HG03457 (cell line): Measurements from ENCODE around the gene GSTM1.
"Not testable (repeated sequence)": the region's sequence is repeated elsewhere in the genome, so short reads cannot be mapped to it uniquely, and the experiment has no call there.

Experiments
- ATAC-seq: cut with Tn5 transposase; IDR thresholded peaks from one replicate; pipeline ENCODE4 v1.9.1; 2021; ENCODE audit warnings: moderate number of reproducible peaks; ENCODE audit not compliant: unreplicated experiment

Gene GSTM1

DNA sequence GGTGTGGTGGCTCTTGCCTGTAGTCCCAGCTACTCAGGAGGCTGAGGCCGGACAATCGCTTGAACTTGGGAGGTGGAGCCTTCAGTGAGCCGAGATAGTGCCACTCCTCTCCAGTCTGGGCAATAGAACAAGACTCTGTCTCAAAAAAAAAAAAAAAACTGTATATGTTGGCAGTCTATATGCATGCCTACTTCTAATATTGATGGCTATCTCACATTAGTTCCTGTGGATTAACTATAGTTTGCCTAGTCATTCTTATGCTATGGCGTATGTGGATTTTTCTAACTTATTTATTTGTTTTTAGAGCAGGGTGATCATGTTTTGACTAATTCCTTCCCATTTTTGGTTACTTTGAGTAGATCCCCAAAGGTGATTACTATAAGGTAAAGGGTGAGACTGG, 9.4 kb downstream of the GSTM1 start:
- no peak for ATAC-seq

DNA sequence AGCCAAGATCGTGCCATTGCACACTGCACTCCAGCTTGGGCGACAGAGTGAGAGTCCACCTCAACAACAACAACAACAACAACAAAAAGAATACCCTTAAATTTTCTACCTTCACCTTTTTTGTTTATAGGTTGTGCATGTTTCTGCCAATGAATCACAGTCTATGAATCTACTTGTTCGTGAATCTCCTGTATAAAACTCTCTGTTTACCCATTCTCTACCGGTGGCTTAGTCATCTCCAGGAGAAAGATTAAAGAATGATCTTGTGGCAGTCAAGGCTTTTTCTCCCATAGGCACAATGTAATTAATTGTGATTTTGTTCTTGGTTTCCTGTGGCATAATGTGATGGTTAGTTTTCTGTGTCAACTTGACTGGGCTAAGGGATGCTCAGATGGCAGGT, 10.2 kb downstream of the GSTM1 start:
- not testable (repeated sequence) for ATAC-seq

DNA sequence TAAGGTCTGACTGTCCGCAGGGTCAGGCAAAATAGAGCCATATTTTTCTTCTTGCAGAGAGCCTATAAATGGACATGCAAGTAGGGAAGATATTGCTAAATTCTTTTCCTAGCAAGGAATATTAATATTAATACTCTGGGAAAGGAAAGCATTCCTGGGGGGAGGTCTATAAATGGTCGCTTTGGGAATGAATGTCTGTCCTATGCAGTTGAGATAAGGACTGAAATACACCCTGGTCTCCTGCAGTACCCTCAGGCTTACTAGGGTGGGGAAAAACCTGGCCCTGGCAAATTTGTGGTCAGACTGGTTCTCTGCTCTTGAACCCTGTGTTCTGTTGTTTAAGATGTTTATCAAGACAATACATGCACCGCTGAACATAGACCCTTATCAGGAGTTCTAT, 15.3 kb downstream of the GSTM1 start:
- ATAC-seq, result not testable (repeated sequence)

DNA sequence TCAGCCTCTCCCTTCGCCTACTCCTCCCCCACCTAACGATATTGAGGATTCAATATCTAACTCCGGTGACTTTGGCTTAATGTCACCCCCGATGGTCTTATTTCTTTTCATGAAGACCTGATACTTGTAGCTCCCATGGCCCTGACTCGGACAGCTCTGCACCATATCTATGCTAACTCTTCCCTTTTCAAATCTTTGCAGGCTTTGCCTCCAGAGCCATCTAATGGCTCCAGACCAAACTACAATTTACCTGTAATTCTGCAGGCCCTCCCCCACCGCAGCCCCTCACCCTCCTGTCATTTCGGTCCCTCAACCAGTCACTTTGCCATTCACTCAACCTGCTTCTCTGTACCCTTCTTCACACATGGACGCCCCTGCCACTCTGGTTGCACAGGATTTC, 16.6 kb downstream of the GSTM1 start:
- no peak for ATAC-seq

DNA sequence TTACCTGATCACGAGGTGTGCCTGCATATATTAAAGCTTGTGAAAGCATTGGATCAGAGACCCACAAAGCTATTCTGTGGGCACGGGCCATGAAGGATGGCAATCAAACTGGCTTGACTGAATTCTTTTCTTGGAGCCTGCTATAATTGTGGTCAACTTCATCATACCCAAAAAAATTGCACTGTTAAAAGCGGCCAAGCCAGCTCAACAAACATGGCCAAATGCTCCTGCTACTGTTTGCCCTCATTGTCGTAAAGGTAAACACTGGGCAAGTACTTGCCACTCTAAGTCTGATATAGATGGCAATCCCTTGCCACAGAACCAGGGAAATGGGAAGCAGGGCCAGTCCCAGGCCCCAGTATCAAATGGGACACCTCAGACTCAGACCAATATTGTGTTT, 17.8 kb downstream of the GSTM1 start:
- ATAC-seq, result no peak

DNA sequence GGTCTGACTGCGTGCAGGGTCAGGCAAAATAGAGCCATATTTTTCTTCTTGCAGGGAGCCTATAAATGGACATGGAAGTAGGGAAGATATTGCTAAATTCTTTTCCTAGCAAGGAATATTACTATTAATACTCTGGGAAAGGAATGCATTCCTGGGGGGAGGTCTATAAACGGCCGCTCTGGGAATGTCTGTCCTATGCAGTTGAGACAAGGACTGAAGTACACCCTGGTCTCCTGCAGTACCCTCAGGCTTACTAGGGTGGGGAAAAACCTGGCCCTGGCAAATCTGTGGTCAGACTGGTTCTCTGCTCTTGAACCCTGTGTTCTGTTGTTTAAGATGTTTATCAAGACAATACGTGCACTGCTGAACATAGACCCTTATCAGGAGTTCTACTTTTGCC, 21.3 kb downstream of the GSTM1 start:
- ATAC-seq, result not testable (repeated sequence)

DNA sequence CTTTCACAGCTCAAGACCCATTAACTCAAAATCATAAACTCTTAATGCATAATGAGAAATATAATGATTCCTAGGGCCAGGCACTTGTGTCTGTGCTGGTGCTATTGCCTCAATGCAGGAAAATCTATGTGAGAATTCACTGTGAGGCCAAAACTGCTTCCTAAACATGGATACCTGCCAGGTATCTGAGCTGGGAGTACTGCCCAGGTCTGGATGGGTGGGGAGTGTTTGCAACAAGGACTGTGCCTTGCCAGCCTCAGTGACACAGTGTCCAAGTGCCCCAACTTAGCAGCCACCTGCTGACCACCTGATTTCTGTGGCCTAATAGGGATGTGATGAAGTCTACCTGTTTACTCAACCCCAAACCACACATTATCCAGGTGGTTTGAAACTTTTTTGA, 22.2 kb downstream of the GSTM1 start:
- not testable (repeated sequence) for ATAC-seq

DNA sequence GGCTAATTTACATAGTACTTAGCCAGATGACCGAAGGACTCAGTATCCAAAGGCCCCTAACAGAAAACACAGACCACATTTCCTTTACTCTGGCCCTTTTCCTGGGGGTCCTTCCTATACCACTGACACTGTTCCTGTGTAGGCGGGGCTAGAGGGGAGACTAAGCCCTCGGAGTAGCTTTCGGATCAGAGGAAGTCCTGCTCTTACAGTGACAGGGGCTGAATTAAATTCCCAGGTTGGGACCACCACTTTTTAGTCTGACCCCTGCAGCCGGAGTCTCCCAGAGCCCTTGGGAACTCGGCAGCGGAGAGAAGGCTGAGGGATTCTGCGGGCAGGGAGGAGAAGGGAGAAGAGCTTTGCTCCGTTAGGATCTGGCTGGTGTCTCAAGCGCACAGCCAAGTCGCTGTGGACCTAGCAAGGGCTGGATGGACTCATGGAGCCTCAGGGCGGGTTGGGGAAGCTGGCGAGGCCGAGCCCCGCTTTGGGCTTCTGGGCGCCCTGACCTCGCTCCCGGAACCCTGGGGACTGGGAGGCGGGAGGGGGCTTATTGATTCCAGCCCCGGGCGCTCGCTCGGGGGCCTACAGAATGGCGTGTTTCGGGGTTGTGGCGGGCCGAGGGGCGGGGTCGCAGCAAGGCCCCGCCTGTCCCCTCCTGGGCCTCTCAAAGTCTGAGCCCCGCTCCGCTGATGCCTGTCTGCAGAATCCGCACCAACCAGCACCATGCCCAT, 24.1 kb downstream of the GSTM1 start, which contains the start of gene GSTM5:
Gene GSTM5 (plus strand): TSS at position 659 of the 728 bp plus-strand sequence. CDS start 62 bp downstream, at position 721.
- not testable (repeated sequence) for ATAC-seq

DNA sequence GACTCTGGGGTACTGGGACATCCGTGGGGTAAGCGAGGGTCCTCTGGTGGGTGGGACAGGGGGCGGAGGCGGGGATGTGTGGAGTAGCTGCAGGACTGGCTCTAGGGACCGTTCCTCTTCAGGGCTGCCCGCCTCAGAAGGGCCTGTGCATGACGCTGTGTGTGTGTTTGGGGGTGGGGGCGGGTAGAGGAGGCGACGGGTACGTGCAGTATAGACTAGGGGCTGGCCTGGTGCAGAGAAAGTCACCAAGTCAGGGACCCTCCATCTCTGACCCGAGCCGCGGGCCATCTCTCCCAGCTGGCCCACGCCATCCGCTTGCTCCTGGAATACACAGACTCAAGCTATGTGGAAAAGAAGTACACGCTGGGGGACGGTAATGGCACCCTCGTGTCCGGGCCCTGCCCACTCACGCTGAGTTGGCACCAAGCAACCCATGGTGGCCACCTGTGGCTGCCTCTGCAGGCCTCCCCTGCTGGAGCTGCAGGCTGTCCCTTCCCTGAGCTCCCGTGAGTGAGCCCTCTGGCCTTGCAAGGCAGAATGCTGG, 24.8 kb downstream of the GSTM1 start:
- no peak for ATAC-seq

DNA sequence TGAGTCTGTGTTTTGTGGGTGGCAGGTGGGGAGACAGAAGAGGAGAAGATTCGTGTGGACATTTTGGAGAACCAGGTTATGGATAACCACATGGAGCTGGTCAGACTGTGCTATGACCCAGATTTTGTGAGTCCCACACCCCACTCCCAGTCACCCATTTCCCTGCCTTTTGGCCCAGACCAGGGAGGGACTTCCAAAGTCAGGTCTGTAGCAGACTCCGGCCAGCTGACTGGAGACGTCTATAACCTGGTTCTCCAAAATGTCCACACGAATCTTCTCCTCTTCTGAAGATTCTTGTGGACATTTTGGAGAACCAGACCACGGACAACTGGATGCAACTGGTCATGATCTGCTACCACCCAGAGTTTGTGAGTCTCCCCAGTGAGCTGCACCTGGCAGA, 26.0 kb downstream of the GSTM1 start:
- no peak for ATAC-seq

DNA sequence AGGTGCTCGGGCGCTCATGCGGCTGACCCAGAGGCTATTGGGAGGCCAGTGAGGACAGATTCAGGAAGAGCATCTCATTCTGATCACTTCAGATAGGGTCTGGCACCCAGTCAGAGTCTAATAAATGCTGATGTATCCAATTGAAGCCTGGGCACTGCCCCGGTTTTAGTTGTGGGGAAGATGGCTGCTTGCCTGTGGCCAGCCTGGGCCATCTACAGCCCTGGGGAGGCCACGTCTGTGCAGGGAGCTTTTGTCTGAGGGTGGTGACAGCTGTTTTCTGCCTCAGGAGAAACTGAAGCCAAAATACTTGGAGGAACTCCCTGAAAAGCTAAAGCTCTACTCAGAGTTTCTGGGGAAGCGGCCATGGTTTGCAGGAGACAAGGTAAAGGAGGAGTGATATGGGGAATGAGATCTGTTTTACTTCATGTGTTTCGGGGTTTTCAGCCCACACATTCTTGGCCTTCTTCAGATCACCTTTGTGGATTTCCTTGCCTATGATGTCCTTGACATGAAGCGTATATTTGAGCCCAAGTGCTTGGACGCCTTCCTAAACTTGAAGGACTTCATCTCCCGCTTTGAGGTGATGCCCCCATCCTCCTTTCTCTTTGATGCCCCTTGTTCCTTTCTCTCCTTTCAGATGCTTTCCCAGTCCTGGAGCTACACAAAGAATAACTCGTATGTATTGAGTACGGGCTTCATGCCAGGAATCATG, 27.2 kb downstream of the GSTM1 start:
- ATAC-seq, result no peak

DNA sequence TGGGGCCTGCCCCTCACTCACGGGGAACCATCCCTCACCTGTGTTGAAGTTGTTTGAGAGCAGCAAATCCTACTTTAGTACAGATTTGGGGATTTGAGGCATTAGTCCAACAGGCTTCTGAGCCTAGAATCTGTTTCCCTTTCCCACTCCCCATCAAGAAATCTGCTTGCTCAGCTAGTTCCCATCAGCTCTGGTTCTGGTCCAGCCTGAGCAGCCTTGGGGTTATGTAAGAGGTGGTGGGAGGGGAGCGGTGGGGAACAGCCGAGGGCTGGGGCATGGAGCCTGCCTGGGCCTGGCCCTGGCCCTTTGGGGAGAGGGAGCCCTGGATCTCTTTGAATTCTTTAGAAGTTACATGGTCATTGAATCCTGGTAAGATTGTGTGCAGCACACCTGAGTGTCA, 28.5 kb downstream of the GSTM1 start:
- ATAC-seq, result no peak

DNA sequence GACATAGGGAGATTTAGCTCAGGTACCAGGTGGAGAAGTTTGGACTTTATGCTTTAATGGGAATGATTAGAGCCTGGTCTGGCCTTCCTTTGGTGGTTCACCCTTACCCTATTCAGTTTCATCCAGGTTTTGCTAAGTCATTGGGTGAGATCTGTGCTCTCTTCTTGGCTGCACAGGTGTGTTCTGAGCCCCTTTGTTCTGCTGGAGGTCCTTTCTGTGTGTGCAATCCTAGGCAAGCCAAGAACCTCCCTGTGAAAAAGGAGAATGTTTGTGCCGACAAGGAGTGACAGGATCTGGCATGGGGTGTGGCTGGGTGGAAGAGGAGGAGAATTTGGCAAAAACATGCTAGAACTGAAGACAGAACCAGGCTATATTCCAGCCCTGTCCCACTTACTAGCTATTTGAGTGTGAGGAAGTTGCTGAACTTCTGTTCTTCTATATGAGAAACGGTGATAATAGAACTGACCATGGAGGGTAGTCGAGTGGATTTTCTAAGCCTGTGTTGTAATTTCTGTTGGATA, 29.0 kb downstream of the GSTM1 start:
- no peak for ATAC-seq

DNA sequence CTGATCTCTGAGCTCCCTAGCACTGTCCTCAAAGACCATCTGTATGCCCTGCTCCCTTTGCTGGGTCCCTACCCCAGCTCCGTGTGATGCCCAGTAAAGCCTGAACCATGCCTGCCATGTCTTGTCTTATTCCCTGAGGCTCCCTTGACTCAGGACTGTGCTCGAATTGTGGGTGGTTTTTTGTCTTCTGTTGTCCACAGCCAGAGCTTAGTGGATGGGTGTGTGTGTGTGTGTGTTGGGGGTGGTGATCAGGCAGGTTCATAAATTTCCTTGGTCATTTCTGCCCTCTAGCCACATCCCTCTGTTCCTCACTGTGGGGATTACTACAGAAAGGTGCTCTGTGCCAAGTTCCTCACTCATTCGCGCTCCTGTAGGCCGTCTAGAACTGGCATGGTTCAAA, 30.1 kb downstream of the GSTM1 start:
- no peak for ATAC-seq

DNA sequence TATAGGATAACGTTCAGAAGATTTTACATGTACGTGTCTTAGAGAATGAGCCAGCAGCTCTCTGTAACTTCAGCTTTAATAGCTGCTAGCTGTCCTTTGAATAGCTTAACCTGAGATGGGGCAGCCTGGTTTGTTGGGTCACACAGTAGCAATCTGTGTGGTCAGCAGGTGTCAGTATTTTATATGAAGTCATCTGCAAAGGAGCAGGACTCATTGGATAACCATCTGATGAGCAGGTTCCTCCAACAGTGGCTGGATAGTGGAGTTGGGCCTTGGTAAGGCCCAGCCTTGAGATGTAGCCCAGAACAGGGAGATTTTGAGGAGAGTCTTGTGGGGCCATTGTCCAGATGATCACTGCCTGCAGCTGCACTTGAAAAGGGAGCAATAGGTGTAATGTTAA, 30.9 kb downstream of the GSTM1 start:
- ATAC-seq, result no peak

DNA sequence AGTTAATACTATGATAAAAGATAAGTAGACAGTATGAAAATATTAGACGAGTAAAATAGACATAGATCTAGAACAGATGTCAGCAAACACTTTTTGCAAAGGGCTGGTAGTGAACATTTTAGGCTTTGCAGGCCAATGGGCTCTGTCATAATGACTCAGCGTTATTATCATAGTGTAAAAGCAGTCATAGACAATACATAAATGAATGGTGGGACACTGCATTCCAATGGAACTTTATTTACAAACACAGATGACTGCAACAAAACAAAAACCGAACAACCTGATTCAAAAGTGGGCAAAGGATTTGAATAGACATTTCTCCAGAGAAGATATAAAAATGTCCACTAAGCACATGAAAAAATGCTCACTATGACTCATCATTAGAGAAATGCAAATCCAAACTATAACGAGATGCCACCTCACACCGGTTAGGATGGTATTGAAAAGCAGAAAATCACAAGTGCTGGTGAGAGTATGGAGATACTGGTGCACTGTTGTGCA, 31.8 kb downstream of the GSTM1 start:
- no peak for ATAC-seq

DNA sequence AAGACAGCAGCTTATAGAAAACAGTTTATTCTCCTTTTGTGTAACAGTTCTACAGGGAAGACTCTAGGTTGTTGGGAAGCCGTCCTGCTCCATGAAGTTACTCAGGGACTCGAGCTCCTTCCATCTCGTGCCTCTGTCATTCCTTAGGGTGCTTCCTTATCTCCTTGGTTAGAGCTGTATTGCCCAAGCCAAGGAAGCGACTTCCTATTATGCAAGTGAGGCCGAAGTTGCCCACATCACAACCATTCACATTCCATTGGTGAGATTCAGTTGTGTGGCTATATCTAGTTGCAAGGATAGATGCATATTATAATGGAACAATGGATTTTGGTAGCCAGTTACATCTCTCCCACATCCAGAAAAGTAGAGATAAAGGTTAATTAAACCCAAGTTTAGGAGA, 33.4 kb downstream of the GSTM1 start:
- ATAC-seq, result no peak

DNA sequence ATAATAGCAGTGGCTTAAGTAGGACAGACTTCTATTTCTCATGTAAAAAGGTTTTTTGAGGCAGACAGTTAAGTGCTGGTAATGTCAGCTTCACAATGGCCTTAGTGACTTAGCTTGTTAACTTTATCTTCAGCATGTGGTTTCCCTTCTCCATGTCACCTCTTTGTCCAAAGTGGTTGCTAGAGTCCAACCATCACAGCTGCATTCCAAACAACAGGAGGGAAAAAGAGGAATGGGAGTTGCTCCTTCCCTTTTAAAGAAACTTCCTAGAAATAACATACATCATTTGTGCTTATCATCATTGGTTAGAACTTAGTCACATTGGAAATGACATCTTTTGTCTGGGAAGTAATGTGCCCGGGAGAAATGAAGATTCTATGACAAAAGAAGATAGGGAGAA, 34.4 kb downstream of the GSTM1 start:
- ATAC-seq, result no peak

DNA sequence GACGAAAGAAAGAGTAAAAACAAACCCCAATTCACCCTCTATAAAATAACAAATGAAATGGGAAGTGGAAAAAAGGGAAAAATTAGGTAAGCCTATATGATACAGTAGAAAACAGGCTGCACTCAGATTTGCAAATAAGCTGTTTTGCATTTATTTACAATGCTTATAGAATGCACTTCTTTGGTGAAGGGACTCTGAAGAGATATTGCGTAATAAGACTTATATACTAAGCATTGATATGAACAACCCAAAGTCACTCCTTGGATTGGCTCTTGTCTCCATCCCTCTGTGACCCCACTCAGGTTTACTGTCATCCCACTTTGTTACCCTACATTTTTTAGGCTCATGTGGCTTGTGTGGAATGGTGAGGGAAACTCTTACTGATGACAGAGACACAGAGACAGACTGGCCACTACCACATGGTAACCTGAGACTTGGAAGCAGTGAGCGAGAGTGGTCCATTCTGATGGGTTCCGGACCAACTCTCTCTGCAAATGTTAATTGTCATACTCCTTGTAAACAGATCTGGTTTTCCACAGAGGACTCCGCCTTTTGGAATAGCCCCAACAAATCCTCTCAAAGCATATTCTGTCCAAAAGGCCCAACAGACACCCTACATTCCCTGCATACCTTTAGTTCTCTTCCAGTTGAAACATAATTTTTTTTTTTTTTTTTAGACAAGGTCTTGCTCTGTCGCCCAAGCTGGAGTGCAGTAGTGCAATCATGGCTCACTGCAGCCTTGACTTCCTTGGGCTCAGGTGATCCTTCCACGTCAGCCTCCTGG, 35.5 kb downstream of the GSTM1 start:
- no peak for ATAC-seq

DNA sequence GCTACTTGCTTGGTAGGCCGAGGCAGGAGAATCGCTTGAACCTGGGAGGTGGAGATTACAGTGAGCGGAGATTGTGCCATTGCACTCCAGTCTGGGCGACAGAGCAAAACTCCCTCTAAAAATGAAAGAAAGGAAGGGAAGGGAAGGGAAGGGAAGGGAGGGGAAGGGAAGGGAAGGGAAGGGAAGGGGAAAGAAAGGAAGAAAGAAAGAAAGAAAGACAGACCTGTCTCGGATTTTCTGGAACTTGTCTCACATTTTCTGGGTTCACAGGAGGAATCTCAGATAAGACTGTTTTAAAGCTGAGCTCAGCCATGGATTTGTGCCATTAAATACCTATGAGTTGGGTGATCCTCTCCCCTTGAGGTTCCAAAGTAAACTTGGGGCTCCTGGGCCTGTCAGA, 37.3 kb downstream of the GSTM1 start:
- no peak for ATAC-seq

DNA sequence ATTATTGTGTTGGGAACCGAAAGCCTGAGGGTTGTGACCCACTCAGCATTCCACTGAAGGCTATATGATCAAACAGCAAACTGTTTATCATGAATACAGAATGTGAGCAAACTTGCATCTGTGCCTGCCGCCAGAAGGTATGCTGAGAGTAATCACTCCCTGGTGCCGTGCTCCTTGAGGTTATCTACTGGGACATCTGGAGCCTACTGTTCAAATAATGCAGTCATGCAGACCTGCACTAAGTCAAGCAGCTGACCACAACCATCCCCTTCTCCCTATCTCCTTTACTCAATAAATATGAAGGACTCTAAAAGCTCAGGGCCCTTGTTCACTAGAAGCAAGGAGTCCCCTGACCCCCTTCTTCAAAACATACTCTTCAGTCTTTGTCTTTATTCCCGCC, 37.9 kb downstream of the GSTM1 start:
- ATAC-seq, result no peak
